GM23338 (cell line): Measurements from ENCODE around the gene ATXN7. TPM values are rescaled to one million over a fixed set of nuclear protein-coding genes. Genes with fewer than 3 reads are reported as not detected.

ENCODE experiments used
- ATAC-seq: fragments of 200-7000 bp; cut with Tn5 transposase; 3 replicates; pipeline ENCODE4 v1.9.1; 2020
- DNase-seq: peaks from one replicate; pipeline ENCODE4 v3.0.0-alpha.2; 2015; ENCODE audit warnings: low spot score
- H2AFZ ChIP-seq: fragments of 200-600 bp; sonication (generic); 2 replicates; pipeline ENCODE4 v1.8.0; 2016; ENCODE audit warnings: antibody characterized with exemption, mild to moderate bottlenecking, moderate library complexity
- H3F3A ChIP-seq: fragments of 200-600 bp; sonication (generic); replicated peaks from 2 replicates; pipeline ENCODE4 v1.8.0; 2017; ENCODE audit warnings: antibody characterized with exemption, mixed run types, low read depth
- H3K27ac ChIP-seq: fragments of 200-600 bp; sonication (generic); 2 replicates; pipeline ENCODE4 v1.6.1; 2016; ENCODE audit warnings: low read depth
- H3K27me3 ChIP-seq: fragments of 200-600 bp; sonication (generic); 2 replicates; pipeline ENCODE4 v1.8.0; 2016; ENCODE audit warnings: mild to moderate bottlenecking, mixed run types, moderate library complexity; ENCODE audit not compliant: insufficient read depth
- H3K36me3 ChIP-seq: fragments of 200-600 bp; sonication (generic); 2 replicates; pipeline ENCODE4 v1.8.0; 2016; ENCODE audit warnings: mild to moderate bottlenecking; ENCODE audit not compliant: insufficient read depth
- H3K4me1 ChIP-seq: fragments of 200-600 bp; sonication (generic); 2 replicates; pipeline ENCODE4 v1.8.0; 2016; ENCODE audit warnings: mild to moderate bottlenecking, moderate library complexity; ENCODE audit not compliant: insufficient read depth
- H3K4me2 ChIP-seq: fragments of 200-600 bp; sonication (generic); 2 replicates; pipeline ENCODE4 v1.7.1; 2017; ENCODE audit warnings: mixed run types
- H3K4me3 ChIP-seq: fragments of 200-600 bp; sonication (generic); 2 replicates; pipeline ENCODE4 v1.6.1; 2016; ENCODE audit warnings: mixed run types
- H3K79me2 ChIP-seq: fragments of 200-600 bp; sonication (generic); replicated peaks from 2 replicates; pipeline ENCODE4 v1.8.0; 2017; ENCODE audit warnings: mild to moderate bottlenecking; ENCODE audit not compliant: insufficient read depth
- H3K9me2 ChIP-seq: fragments of 200-600 bp; sonication (generic); 2 replicates; pipeline ENCODE4 v1.8.0; 2017; ENCODE audit not compliant: insufficient read depth
- H4K20me1 ChIP-seq: fragments of 200-600 bp; sonication (generic); replicated peaks from 2 replicates; pipeline ENCODE4 v1.8.0; 2017; ENCODE audit warnings: mild to moderate bottlenecking; ENCODE audit not compliant: insufficient read depth
- H3K27ac Mint-ChIP-seq: 2 replicates; pipeline ENCODE4 v1.8.0; 2020; ENCODE audit warnings: inconsistent platforms, mild to moderate bottlenecking, moderate library complexity, mixed read lengths
- H3K27me3 Mint-ChIP-seq: 3 replicates; pipeline ENCODE4 v1.8.0; 2022; ENCODE audit warnings: low read depth, mild to moderate bottlenecking, moderate library complexity, mixed read lengths, inconsistent platforms; ENCODE audit not compliant: insufficient read depth, poor library complexity
- H3K36me3 Mint-ChIP-seq: 3 replicates; pipeline ENCODE4 v1.8.0; 2021; ENCODE audit warnings: low read depth, mild to moderate bottlenecking, inconsistent platforms, moderate library complexity, mixed read lengths
- H3K4me1 Mint-ChIP-seq: 3 replicates; pipeline ENCODE4 v1.8.0; 2020; ENCODE audit warnings: mild to moderate bottlenecking, inconsistent platforms, mixed read lengths
- H3K4me3 Mint-ChIP-seq: 3 replicates; pipeline ENCODE4 v1.8.0; 2021; ENCODE audit warnings: moderate library complexity, mild to moderate bottlenecking, inconsistent platforms, mixed read lengths
- H3K9me3 Mint-ChIP-seq: 3 replicates; pipeline ENCODE4 v1.8.0; 2020; ENCODE audit warnings: moderate library complexity, mild to moderate bottlenecking, inconsistent platforms, mixed read lengths
- CREB1 ChIP-seq: fragments of 250-450 bp; sonication (Bioruptor Pico); IDR thresholded peaks from 2 replicates; pipeline ENCODE4 v1.5.0; 2020; ENCODE audit warnings: low read depth, mild to moderate bottlenecking, moderate library complexity
- CTCF ChIP-seq, 2 experiments: fragments of 200-600 bp in 1 of 2; sonication (generic) in 1 of 2; conservative IDR thresholded peaks; 2 replicates each; pipeline versions ENCODE4 v1.5.1 to v1.6.1; 2016 to 2017; ENCODE audit warnings: antibody characterized with exemption in 2 of 2, low read depth in 2 of 2, mild to moderate bottlenecking in 2 of 2, moderate library complexity in 1 of 2
- EZH2 ChIP-seq: fragments of 200-600 bp; sonication (generic); IDR thresholded peaks from one replicate; pipeline ENCODE4 v1.8.0; 2017; ENCODE audit warnings: antibody characterized with exemption, mild to moderate bottlenecking, low read depth; ENCODE audit not compliant: unreplicated experiment
- EZH2phosphoT487 ChIP-seq: fragments of 200-600 bp; sonication (generic); IDR thresholded peaks from one replicate; pipeline ENCODE4 v1.8.1; 2018; ENCODE audit warnings: antibody characterized with exemption; ENCODE audit not compliant: unreplicated experiment
- JUNB ChIP-seq: IDR thresholded peaks from one replicate; pipeline ENCODE4 v1.6.1; 2016; ENCODE audit warnings: antibody characterized with exemption; ENCODE audit not compliant: unreplicated experiment
- NANOG ChIP-seq: IDR thresholded peaks from 2 replicates; pipeline ENCODE4 v1.6.1; 2016; ENCODE audit warnings: antibody characterized with exemption, borderline replicate concordance
- POLR2AphosphoS5 ChIP-seq: IDR thresholded peaks from 2 replicates; pipeline ENCODE4 v1.6.1; 2016; ENCODE audit warnings: antibody characterized with exemption, low read depth
- REST ChIP-seq: IDR thresholded peaks from one replicate; pipeline ENCODE4 v1.6.1; 2018; ENCODE audit warnings: antibody characterized with exemption; ENCODE audit not compliant: unreplicated experiment
- STAT1 ChIP-seq: IDR thresholded peaks from one replicate; pipeline ENCODE4 v1.6.1; 2016; ENCODE audit warnings: antibody characterized with exemption; ENCODE audit not compliant: unreplicated experiment
- ZNF114 ChIP-seq: fragments of 250-450 bp; sonication (Bioruptor Pico); IDR thresholded peaks from 2 replicates; pipeline ENCODE4 v1.5.0; 2020; ENCODE audit warnings: mild to moderate bottlenecking, moderate library complexity
- ZNF331 ChIP-seq: fragments of 250-450 bp; sonication (Bioruptor Pico); IDR thresholded peaks from 2 replicates; pipeline ENCODE4 v1.5.0; 2020; ENCODE audit warnings: low read depth, mild to moderate bottlenecking, moderate library complexity
- ZNF462 ChIP-seq: fragments of 250-450 bp; sonication (Bioruptor Pico); IDR thresholded peaks from 2 replicates; pipeline ENCODE4 v1.5.0; 2020; ENCODE audit warnings: mild to moderate bottlenecking, moderate library complexity
- polyA plus RNA-seq: library from polyadenylated mRNA; unstranded; fragments of >200 nt; fragmentation: Nextera tagmentation; extraction: Ambion mirVana; gene quantifications from 2 replicates; pipeline ENCODE4 v1.2.1, GENCODE V29; 2016
- total RNA-seq: library from RNA; depleted of rRNA; stranded (reverse); fragments of >200 nt; shearing (Covaris generic); gene quantifications from 2 replicates; pipeline ENCODE4 v1.2.3, GENCODE V29; 2014
- TF ChIP-seq, protein P1 (sequence below): IDR thresholded peaks from 2 replicates; pipeline ENCODE4 v1.6.1; 2016; ENCODE audit warnings: antibody characterized with exemption

The ATXN7 gene
- total and polyA plus RNA-seq, 2 experiments from 2014 or later = 4.0 to 17.2 TPM

DNA sequence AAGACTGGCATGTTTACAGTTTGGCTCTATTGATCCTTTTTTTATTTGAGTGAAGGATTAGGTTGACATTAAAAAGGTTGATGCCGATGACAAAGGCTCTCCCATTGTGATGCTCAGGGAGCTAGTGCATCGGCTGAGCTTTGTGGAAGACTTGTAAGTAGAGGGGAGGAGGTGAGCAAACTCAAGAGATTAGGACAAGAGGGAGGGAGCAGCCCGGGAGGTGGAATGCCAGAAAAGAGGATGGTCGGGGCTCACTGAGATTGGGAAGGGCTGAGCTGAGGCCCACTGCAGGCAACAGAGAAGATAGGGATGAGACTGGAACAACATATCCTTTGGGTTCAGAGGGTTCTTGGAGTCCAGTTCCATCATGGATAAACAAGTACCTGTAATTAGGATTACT, 186.2 kb downstream of the ATXN7 start:
- Mint-ChIP-seq H3K9me3 (no peaks in the 10 kb centered on the region), H3K4me3 (no peak overlapping the region), H3K27me3 (no peaks in the 10 kb centered on the region), H3K4me1 (peaks cover 32% of the 10 kb centered on the region), H3K36me3 (no peaks in the 10 kb centered on the region), H3K27ac (no peak overlapping the region; the same call in 1 of the 2 replicates)
- TF ChIP-seq EZH2phosphoT487 (no peak), STAT1 (no peak), ZNF462 (CRISPR knock-in tag) (no peak), CREB1 (no peak), POLR2AphosphoS5 (no peak), EZH2 (no peak), REST (no peak), ZNF114 (CRISPR knock-in tag) (no peak), NANOG (no peak), ZNF331 (no peak), JUNB (no peak), CTCF (conservative IDR thresholded peaks at IDR 0.05; ENCODE audit: low read depth in 2 of 2) (no peak)
- TF ChIP-seq, protein P1, sequence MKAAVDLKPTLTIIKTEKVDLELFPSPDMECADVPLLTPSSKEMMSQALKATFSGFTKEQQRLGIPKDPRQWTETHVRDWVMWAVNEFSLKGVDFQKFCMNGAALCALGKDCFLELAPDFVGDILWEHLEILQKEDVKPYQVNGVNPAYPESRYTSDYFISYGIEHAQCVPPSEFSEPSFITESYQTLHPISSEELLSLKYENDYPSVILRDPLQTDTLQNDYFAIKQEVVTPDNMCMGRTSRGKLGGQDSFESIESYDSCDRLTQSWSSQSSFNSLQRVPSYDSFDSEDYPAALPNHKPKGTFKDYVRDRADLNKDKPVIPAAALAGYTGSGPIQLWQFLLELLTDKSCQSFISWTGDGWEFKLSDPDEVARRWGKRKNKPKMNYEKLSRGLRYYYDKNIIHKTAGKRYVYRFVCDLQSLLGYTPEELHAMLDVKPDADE = no peak
- no peak overlapping the region for H3K4me3 ChIP-seq
- ATAC-seq (peak; percentile 94), DNase-seq (peak; percentile 69)
- no peaks in the 10 kb centered on the region for H3F3A ChIP-seq
- H3K27ac ChIP-seq = no peak overlapping the region
- peak overlapping the region; percentile 61 for H3K4me2 ChIP-seq
- H3K36me3 ChIP-seq = no peaks in the 10 kb centered on the region
- H3K9me2 ChIP-seq = no peaks in the 10 kb centered on the region
- H2AFZ ChIP-seq = no peak overlapping the region
- H3K27me3 ChIP-seq = no peaks in the 10 kb centered on the region
- no peaks in the 10 kb centered on the region for H4K20me1 ChIP-seq
- peaks cover 31% of the 10 kb centered on the region for H3K4me1 ChIP-seq
- no peaks in the 10 kb centered on the region for H3K79me2 ChIP-seq
